Activated effector memory CD4-positive, alpha-beta T cell treated with anti-CD3 and anti-CD28 coated beads, Interleukin-2, amount 50 U/mL, for 16 hours (primary cell): Measurements from ENCODE around the gene TEC.
"Not testable (repeated sequence)": the region's sequence is repeated elsewhere in the genome, so short reads cannot be mapped to it uniquely, and the experiment has no call there.

Source experiments
- DNase-seq: peaks from one replicate; pipeline ENCODE4 v3.0.0-alpha.2; 2020

TEC gene

GRCh38 chr4:48268956-48269860 is at the start of gene TEC:
Gene TEC (minus strand): TSS chr4:48269838. CDS start chr4:48228614, 41,224 bp downstream.
- peak; percentile 64 for DNase-seq

- DNase-seq, result no peak
Observed at GRCh38 chr4:48315728-48316630, 46.3 kb upstream of the TEC start.

GRCh38 chr4:48314746-48315145 is 45.1 kb upstream of the TEC start:
- not testable (repeated sequence) for DNase-seq

- no peak for DNase-seq
Observed at GRCh38 chr4:48311896-48312295, 42.3 kb upstream of the TEC start.

- no peak for DNase-seq
Observed at GRCh38 chr4:48308901-48309300, 39.3 kb upstream of the TEC start.

GRCh38 chr4:48307528-48307927 is 37.9 kb upstream of the TEC start:
- no peak for DNase-seq

- no peak for DNase-seq
Observed at GRCh38 chr4:48305508-48305907, 35.9 kb upstream of the TEC start.

- no peak for DNase-seq
Observed at GRCh38 chr4:48300004-48300403, 30.4 kb upstream of the TEC start.

- DNase-seq, result no peak
Observed at GRCh38 chr4:48299560-48299959, 29.9 kb upstream of the TEC start.

GRCh38 chr4:48297256-48297846 is 27.7 kb upstream of the TEC start:
- DNase-seq, result no peak

GRCh38 chr4:48296365-48296764 is 26.7 kb upstream of the TEC start:
- no peak for DNase-seq

- DNase-seq, result no peak
Observed at GRCh38 chr4:48295116-48295515, 25.5 kb upstream of the TEC start.

GRCh38 chr4:48292218-48292790 is 22.7 kb upstream of the TEC start:
- DNase-seq, result not testable (repeated sequence)

- DNase-seq, result no peak
Observed at GRCh38 chr4:48290146-48290772, 20.6 kb upstream of the TEC start.

- not testable (repeated sequence) for DNase-seq
Observed at GRCh38 chr4:48286060-48286459, 16.4 kb upstream of the TEC start.

- not testable (repeated sequence) for DNase-seq
Observed at GRCh38 chr4:48285640-48286039, 16.0 kb upstream of the TEC start.

GRCh38 chr4:48275686-48276085 is 6.0 kb upstream of the TEC start:
- no peak for DNase-seq

GRCh38 chr4:48275247-48275646 is 5.6 kb upstream of the TEC start:
- no peak for DNase-seq

- DNase-seq, result no peak
Observed at GRCh38 chr4:48271626-48272025, 2.0 kb upstream of the TEC start.

- no peak for DNase-seq
Observed at GRCh38 chr4:48270951-48271473, 1.4 kb upstream of the TEC start.

GRCh38 chr4:48270523-48270897 is 872 bp upstream of the TEC start:
- DNase-seq, result no peak

- peak; percentile 95 for DNase-seq
Observed at GRCh38 chr4:48269861-48270522, 354 bp upstream of the TEC start.
